Neural crest cell (in vitro differentiated cells): Measurements from ENCODE around the gene NOS1AP. TPM values are rescaled to one million over a fixed set of nuclear protein-coding genes. Genes with fewer than 3 reads are reported as not detected.
A peak's percentile ranks its signal among the peaks of the same experiment; 100 is the strongest.

Source experiments
- DNase-seq: peaks from one replicate; pipeline ENCODE4 v3.0.0; 2021; ENCODE audit warnings: low read depth, mixed read lengths, low spot score
- H3K27ac Mint-ChIP-seq: one replicate; pipeline ENCODE4 v1.8.0; 2021; ENCODE audit warnings: mild to moderate bottlenecking, mixed read lengths; ENCODE audit not compliant: unreplicated experiment
- H3K27me3 Mint-ChIP-seq: 2 replicates; pipeline ENCODE4 v1.8.0; 2021; ENCODE audit warnings: low read depth, mild to moderate bottlenecking, mixed read lengths
- H3K36me3 Mint-ChIP-seq: 2 replicates; pipeline ENCODE4 v1.8.0; 2021; ENCODE audit warnings: low read depth, mild to moderate bottlenecking, mixed read lengths
- H3K4me1 Mint-ChIP-seq: 2 replicates; pipeline ENCODE4 v1.8.0; 2021; ENCODE audit warnings: mixed read lengths
- H3K4me3 Mint-ChIP-seq: one replicate; pipeline ENCODE4 v1.8.0; 2021; ENCODE audit warnings: mild to moderate bottlenecking, mixed read lengths
- H3K9me3 Mint-ChIP-seq: 2 replicates; pipeline ENCODE4 v1.8.0; 2021; ENCODE audit warnings: mixed read lengths
- total RNA-seq: library from RNA; stranded (reverse); gene quantifications from 2 replicates; pipeline ENCODE4 v1.2.1, GENCODE V29; 2021
- TF ChIP-seq, protein P1 (sequence below): fragments of 200-600 bp; sonication (generic); conservative IDR thresholded peaks from 2 replicates; pipeline ENCODE4 v1.5.0; 2021; ENCODE audit warnings: antibody characterized with exemption, mild to moderate bottlenecking

NOS1AP gene
- total RNA-seq, 1 donor from 2014 or later = 7.0 TPM

DNA sequence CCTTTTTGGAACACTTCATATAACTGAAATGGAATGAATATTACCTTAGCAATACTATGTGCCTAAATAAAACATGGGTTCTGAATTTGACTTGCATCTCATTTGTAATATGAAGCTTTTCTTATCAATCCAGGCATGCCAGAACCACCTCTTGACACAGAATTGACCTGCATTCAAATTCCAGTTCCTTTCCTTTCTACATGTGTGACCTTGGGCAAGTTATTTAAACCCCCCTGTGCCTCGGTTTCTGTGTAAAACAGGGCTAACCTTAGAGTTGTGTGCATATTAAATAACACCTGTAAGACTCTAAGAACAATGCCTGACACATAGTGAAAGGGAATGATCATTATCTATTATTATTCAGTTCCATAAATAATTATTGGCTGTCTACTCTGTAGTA is 2.0 kb upstream of the NOS1AP start:
- Mint-ChIP-seq H3K4me3 (no peak overlapping the region), H3K4me1 (peaks cover 33% of the 10 kb centered on the region), H3K36me3 (no peaks in the 10 kb centered on the region), H3K9me3 (no peaks in the 10 kb centered on the region), H3K27ac (no peak overlapping the region), H3K27me3 (peaks cover 30% of the 10 kb centered on the region)
- DNase-seq = no peak
- TF ChIP-seq, protein P1, sequence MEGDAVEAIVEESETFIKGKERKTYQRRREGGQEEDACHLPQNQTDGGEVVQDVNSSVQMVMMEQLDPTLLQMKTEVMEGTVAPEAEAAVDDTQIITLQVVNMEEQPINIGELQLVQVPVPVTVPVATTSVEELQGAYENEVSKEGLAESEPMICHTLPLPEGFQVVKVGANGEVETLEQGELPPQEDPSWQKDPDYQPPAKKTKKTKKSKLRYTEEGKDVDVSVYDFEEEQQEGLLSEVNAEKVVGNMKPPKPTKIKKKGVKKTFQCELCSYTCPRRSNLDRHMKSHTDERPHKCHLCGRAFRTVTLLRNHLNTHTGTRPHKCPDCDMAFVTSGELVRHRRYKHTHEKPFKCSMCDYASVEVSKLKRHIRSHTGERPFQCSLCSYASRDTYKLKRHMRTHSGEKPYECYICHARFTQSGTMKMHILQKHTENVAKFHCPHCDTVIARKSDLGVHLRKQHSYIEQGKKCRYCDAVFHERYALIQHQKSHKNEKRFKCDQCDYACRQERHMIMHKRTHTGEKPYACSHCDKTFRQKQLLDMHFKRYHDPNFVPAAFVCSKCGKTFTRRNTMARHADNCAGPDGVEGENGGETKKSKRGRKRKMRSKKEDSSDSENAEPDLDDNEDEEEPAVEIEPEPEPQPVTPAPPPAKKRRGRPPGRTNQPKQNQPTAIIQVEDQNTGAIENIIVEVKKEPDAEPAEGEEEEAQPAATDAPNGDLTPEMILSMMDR = no peak

DNA sequence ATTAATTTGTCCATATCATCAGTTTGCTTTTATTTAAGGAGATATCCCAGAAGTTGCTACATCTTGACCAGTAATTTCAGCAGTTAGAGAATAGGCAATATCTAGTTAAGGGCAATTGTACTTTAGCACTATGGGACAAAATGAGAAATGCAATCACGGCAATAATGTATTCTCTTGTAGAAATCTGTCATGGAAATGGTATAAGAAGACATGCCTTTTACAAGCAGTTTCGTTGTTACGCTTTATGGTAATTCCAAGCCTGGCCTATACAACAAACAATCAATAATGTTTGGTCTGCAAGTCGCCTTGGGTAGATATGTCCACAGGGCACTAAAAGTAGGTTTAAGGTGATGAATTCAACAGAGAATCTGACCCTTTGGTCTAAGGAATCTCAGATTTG is 1.2 kb upstream of the NOS1AP start:
- TF ChIP-seq, protein P1 = no peak
- peak overlapping the region; percentile 89 for H3K4me3 Mint-ChIP-seq
- H3K27me3 Mint-ChIP-seq = peaks cover 34% of the 10 kb centered on the region
- no peaks in the 10 kb centered on the region for H3K36me3 Mint-ChIP-seq
- no peaks in the 10 kb centered on the region for H3K9me3 Mint-ChIP-seq
- no peak overlapping the region for H3K27ac Mint-ChIP-seq
- H3K4me1 Mint-ChIP-seq = peaks cover 30% of the 10 kb centered on the region
- no peak for DNase-seq

GRCh38 chr1:162070094-162070748 is 730 bp downstream of the NOS1AP start:
- H3K4me3 Mint-ChIP-seq = peak overlapping the region; percentile 73
- no peaks in the 10 kb centered on the region for H3K36me3 Mint-ChIP-seq
- DNase-seq = no peak
- peaks cover 29% of the 10 kb centered on the region for H3K4me1 Mint-ChIP-seq
- H3K9me3 Mint-ChIP-seq = no peaks in the 10 kb centered on the region
- peaks cover 32% of the 10 kb centered on the region for H3K27me3 Mint-ChIP-seq
- TF ChIP-seq, protein P1 = no peak
- H3K27ac Mint-ChIP-seq = no peak overlapping the region

GRCh38 chr1:162070825-162071224 is 1.3 kb downstream of the NOS1AP start:
- no peak overlapping the region for H3K27ac Mint-ChIP-seq
- TF ChIP-seq, protein P1 = no peak
- DNase-seq = no peak
- H3K4me3 Mint-ChIP-seq = peak overlapping the region; percentile 73
- no peaks in the 10 kb centered on the region for H3K9me3 Mint-ChIP-seq
- H3K27me3 Mint-ChIP-seq = peaks cover 29% of the 10 kb centered on the region
- H3K4me1 Mint-ChIP-seq = peaks cover 26% of the 10 kb centered on the region
- no peaks in the 10 kb centered on the region for H3K36me3 Mint-ChIP-seq

DNA sequence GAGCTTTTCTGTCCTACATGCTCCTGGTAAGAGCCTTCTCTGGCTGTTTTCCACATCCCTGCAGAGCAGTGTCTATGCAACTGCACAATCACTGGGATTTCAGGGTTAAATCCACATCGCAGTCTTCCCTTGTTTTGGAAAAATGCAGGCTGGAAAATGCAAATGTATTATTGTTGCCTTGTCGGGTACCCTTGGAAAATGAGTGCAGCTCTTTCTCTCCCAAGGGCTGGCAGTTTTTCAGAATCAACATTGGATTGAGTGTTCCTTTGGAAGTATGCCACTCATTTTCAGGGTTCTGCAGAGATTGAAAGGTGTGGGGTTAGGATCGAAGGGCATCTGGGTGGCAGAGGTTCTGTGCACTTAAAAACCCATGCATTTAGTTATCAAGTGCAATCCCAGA is 3.2 kb downstream of the NOS1AP start:
- Mint-ChIP-seq H3K9me3 (no peaks in the 10 kb centered on the region), H3K36me3 (no peaks in the 10 kb centered on the region), H3K27ac (no peak overlapping the region), H3K4me3 (peak overlapping the region; percentile 64), H3K27me3 (peaks cover 29% of the 10 kb centered on the region), H3K4me1 (peaks cover 27% of the 10 kb centered on the region)
- no peak for DNase-seq
- TF ChIP-seq, protein P1 = no peak
